H1 (cell line): Measurements from ENCODE around the gene ARMC5. TPM values are rescaled to one million over a fixed set of nuclear protein-coding genes. Genes with fewer than 3 reads are reported as not detected.

Experiments
- CTCF ChIA-PET: fragments of 300-600 bp; sonication (Branson Sonifier 250); formaldehyde crosslinking; loops from one replicate; lab custom pipeline; 2021; ENCODE audit not compliant: partially characterized antibody; lab: Charles Lee
- POLR2A ChIA-PET: fragments of 300-600 bp; sonication (Branson Sonifier 250); formaldehyde crosslinking; loops from one replicate; lab custom pipeline; 2021; ENCODE audit warnings: inconsistent platforms; ENCODE audit not compliant: partially characterized antibody; lab: Charles Lee
- DNase-seq, 2 experiments: peaks; one replicate each; pipeline versions ENCODE4 v3.0.0 to v3.0.0-alpha.2; 2010 to 2022; ENCODE audit warnings: low spot score in 2 of 2, low read depth in 1 of 2, mixed read lengths in 1 of 2
- FAIRE-seq: peaks from 2 replicates; lab custom pipeline; 2011; peaks lifted over from hg19 to GRCh38; lab: Jason Lieb, UNC
- H2AFZ ChIP-seq: 2 replicates; pipeline ENCODE4 v1.8.1; 2012; ENCODE audit warnings: low read length, inconsistent platforms
- H2AK5ac ChIP-seq: 2 replicates; pipeline ENCODE4 v1.6.1; 2013; ENCODE audit warnings: low read depth, low read length
- H2BK120ac ChIP-seq: replicated peaks from 2 replicates; pipeline ENCODE3; 2013; ENCODE audit warnings: low read depth, low read length, inconsistent platforms
- H2BK12ac ChIP-seq: 2 replicates; pipeline ENCODE4 v1.6.1; 2013; ENCODE audit warnings: low read depth, low read length
- H2BK15ac ChIP-seq: 2 replicates; pipeline ENCODE4 v1.6.1; 2013; ENCODE audit warnings: low read length
- H2BK20ac ChIP-seq: 2 replicates; pipeline ENCODE4 v1.6.1; 2013; ENCODE audit warnings: low read length
- H2BK5ac ChIP-seq: 2 replicates; pipeline ENCODE4 v1.6.1; 2013; ENCODE audit warnings: low read depth, low read length
- H3K14ac ChIP-seq: 2 replicates; pipeline ENCODE4 v1.6.1; 2013; ENCODE audit warnings: inconsistent platforms; ENCODE audit not compliant: insufficient read length
- H3K18ac ChIP-seq: 2 replicates; pipeline ENCODE4 v1.6.1; 2013; ENCODE audit warnings: low read length; ENCODE audit errors: extremely low read depth
- H3K23ac ChIP-seq: 2 replicates; pipeline ENCODE4 v1.6.1; 2013; ENCODE audit warnings: inconsistent platforms; ENCODE audit not compliant: insufficient read length
- H3K23me2 ChIP-seq: 2 replicates; pipeline ENCODE4 v1.6.1; 2013; ENCODE audit warnings: low read depth, low read length
- H3K27ac ChIP-seq: 2 replicates; pipeline ENCODE4 v1.6.1; 2011; ENCODE audit warnings: low read depth, low read length, inconsistent platforms
- H3K27me3 ChIP-seq, 4 experiments: replicated peaks in 1 of 4; 1 replicate in 1 of 4; 2 replicates in 3 of 4; pipeline versions ENCODE4 v1.6.1 to v1.8.1; 2011 to 2013; ENCODE audit warnings: low read length in 3 of 4, mild to moderate bottlenecking in 3 of 4, inconsistent platforms in 2 of 4, mixed read lengths in 2 of 4, moderate library complexity in 1 of 4; ENCODE audit not compliant: control insufficient read depth in 3 of 4, insufficient read depth in 3 of 4; ENCODE audit errors: extremely low read depth in 1 of 4
- H3K36me3 ChIP-seq, 4 experiments: 2 replicates each; pipeline versions ENCODE4 v1.6.1 to v1.8.1; 2011 to 2013; ENCODE audit warnings: mild to moderate bottlenecking in 4 of 4, low read length in 3 of 4, moderate library complexity in 2 of 4, control low read depth in 1 of 4, inconsistent platforms in 1 of 4; ENCODE audit not compliant: insufficient read depth in 4 of 4, control insufficient read depth in 2 of 4
- H3K4ac ChIP-seq: replicated peaks from 2 replicates; pipeline ENCODE3; 2013; ENCODE audit warnings: low read length, low read depth, mixed read lengths, inconsistent platforms; ENCODE audit not compliant: insufficient read length
- H3K4me1 ChIP-seq, 4 experiments: replicated peaks in 1 of 4; 1 replicate in 1 of 4; 2 replicates in 3 of 4; pipeline versions ENCODE4 v1.6.1 to v1.8.1; 2011 to 2013; ENCODE audit warnings: low read length in 3 of 4, inconsistent platforms in 2 of 4, mixed read lengths in 1 of 4; ENCODE audit not compliant: insufficient read depth in 4 of 4, control insufficient read depth in 3 of 4
- H3K4me2 ChIP-seq, 2 experiments: 2 replicates each; pipeline versions ENCODE4 v1.6.1 to v1.8.1; 2011 to 2013; ENCODE audit warnings: low read depth in 2 of 2, low read length in 2 of 2, control low read depth in 1 of 2, inconsistent platforms in 1 of 2, mild to moderate bottlenecking in 1 of 2; ENCODE audit not compliant: insufficient read depth in 1 of 2
- H3K4me3 ChIP-seq, 4 experiments: fragments of 200-600, 300-600 bp in 1 of 4; sonication (generic), shearing (Covaris generic), sonication (Bioruptor Twin) in 1 of 4; 2 replicates each; pipeline versions ENCODE4 v1.5.1 to v1.8.1; 2011 to 2016; ENCODE audit warnings: low read length in 4 of 4, low read depth in 3 of 4, control low read depth in 2 of 4, inconsistent platforms in 2 of 4, mild to moderate bottlenecking in 2 of 4, mixed read lengths in 1 of 4, moderate library complexity in 1 of 4; ENCODE audit not compliant: insufficient read depth in 2 of 4; ENCODE audit errors: extremely low read depth in 1 of 4
- H3K56ac ChIP-seq: replicated peaks from 2 replicates; pipeline ENCODE3; 2013; ENCODE audit warnings: low read depth, mild to moderate bottlenecking, mixed read lengths, low read length, inconsistent platforms; ENCODE audit not compliant: insufficient read length
- H3K79me1 ChIP-seq: 2 replicates; pipeline ENCODE4 v1.6.1; 2013; ENCODE audit warnings: low read depth, low read length, control low read depth
- H3K79me2 ChIP-seq, 2 experiments: 2 replicates each; pipeline versions ENCODE4 v1.6.1 to v1.8.1; 2012 to 2013; ENCODE audit warnings: low read length in 2 of 2, mild to moderate bottlenecking in 2 of 2, inconsistent platforms in 1 of 2; ENCODE audit not compliant: insufficient read depth in 2 of 2, control insufficient read depth in 1 of 2
- H3K9ac ChIP-seq, 4 experiments: replicated peaks in 1 of 4; 1 replicate in 1 of 4; 2 replicates in 3 of 4; pipeline versions ENCODE4 v1.6.1 to v1.8.1; 2011 to 2013; ENCODE audit warnings: low read depth in 3 of 4, low read length in 3 of 4, control low read depth in 2 of 4, mild to moderate bottlenecking in 2 of 4, moderate library complexity in 2 of 4, inconsistent platforms in 1 of 4; ENCODE audit errors: extremely low read depth in 1 of 4
- H3K9me3 ChIP-seq, 2 experiments: 2 replicates each; pipeline versions ENCODE4 v1.6.1 to v1.8.1; 2012 to 2013; ENCODE audit warnings: mild to moderate bottlenecking in 2 of 2, moderate library complexity in 2 of 2, control low read depth in 1 of 2, inconsistent platforms in 1 of 2, low read depth in 1 of 2, low read length in 1 of 2, mixed read lengths in 1 of 2; ENCODE audit not compliant: insufficient read depth in 2 of 2
- H4K20me1 ChIP-seq, 2 experiments: replicated peaks in 1 of 2; 2 replicates each; pipeline versions ENCODE3 to v1.8.1; 2011 to 2013; ENCODE audit warnings: inconsistent platforms in 2 of 2, low read length in 2 of 2, mild to moderate bottlenecking in 1 of 2; ENCODE audit not compliant: insufficient read depth in 2 of 2, control insufficient read depth in 1 of 2
- H4K5ac ChIP-seq: 2 replicates; pipeline ENCODE4 v1.6.1; 2013; ENCODE audit warnings: low read length, low read depth, mixed read lengths, inconsistent platforms; ENCODE audit not compliant: insufficient read length
- H4K8ac ChIP-seq: 2 replicates; pipeline ENCODE4 v1.8.0; 2013; ENCODE audit warnings: mild to moderate bottlenecking, moderate library complexity, low read length, inconsistent platforms; ENCODE audit not compliant: insufficient read depth; ENCODE audit errors: extremely low read depth
- H4K91ac ChIP-seq: replicated peaks from 2 replicates; pipeline ENCODE3; 2013; ENCODE audit warnings: low read length, mixed read lengths, inconsistent platforms; ENCODE audit not compliant: insufficient read length
- EGR1 ChIP-seq: IDR thresholded peaks from 2 replicates; pipeline ENCODE4 v1.6.1; 2011; ENCODE audit warnings: low read depth, low read length, borderline replicate concordance
- EP300 ChIP-seq, 2 experiments: IDR thresholded peaks; 1 replicate in 1 of 2; 2 replicates in 1 of 2; pipeline ENCODE4 v1.6.1; 2011 to 2012; ENCODE audit warnings: low read depth in 2 of 2, low read length in 2 of 2, mild to moderate bottlenecking in 2 of 2, borderline replicate concordance in 1 of 2, inconsistent platforms in 1 of 2, moderate library complexity in 1 of 2
- EZH2 ChIP-seq: fragments of 200-600 bp; sonication (generic); IDR thresholded peaks from 2 replicates; pipeline ENCODE4 v1.7.1; 2012; ENCODE audit warnings: low read depth, mild to moderate bottlenecking, moderate library complexity, low read length, inconsistent platforms; ENCODE audit not compliant: severe bottlenecking
- JUND ChIP-seq: IDR thresholded peaks from 2 replicates; pipeline ENCODE4 v1.6.1; 2011; ENCODE audit warnings: mild to moderate bottlenecking, improper control_type of control experiment, low read length
- KDM5A ChIP-seq: fragments of 200-600 bp; IDR thresholded peaks from 2 replicates; pipeline ENCODE4 v1.7.1; 2012; ENCODE audit warnings: mild to moderate bottlenecking, low read length, inconsistent platforms, mixed read lengths
- NRF1 ChIP-seq: IDR thresholded peaks from 2 replicates; pipeline ENCODE4 v1.6.1; 2011; ENCODE audit warnings: mild to moderate bottlenecking, low read depth, low read length, improper control_type of control experiment
- RNF2 ChIP-seq: fragments of 200-900, 300-1000 bp; sonication (generic); IDR thresholded peaks from 2 replicates; pipeline ENCODE4 v1.7.1; 2016; ENCODE audit warnings: borderline replicate concordance, low read depth, mild to moderate bottlenecking, antibody characterized with exemption, low read length; ENCODE audit not compliant: poor library complexity, severe bottlenecking; ENCODE audit errors: missing control alignments
- SIN3A ChIP-seq, 2 experiments: IDR thresholded peaks in 1 of 2; conservative IDR thresholded peaks in 1 of 2; 2 replicates each; pipeline ENCODE4 v1.6.1; 2011 to 2012; ENCODE audit warnings: low read length in 2 of 2, improper control_type of control experiment in 1 of 2, low read depth in 1 of 2, mild to moderate bottlenecking in 1 of 2
- TEAD4 ChIP-seq: IDR thresholded peaks from 2 replicates; pipeline ENCODE4 v1.6.1; 2012; ENCODE audit warnings: low read depth, low read length, inconsistent platforms, mixed read lengths
- WGBS, 2 experiments: shearing (Covaris generic) in 1 of 2; methylation state at CpG; one replicate each; pipeline versions ENCODE4 v1.1.6 to v1.1.7; 2013 to 2015; ENCODE audit warnings: low lambda C conversion rate in 2 of 2, mixed read lengths in 2 of 2, inconsistent platforms in 1 of 2, low coverage in 1 of 2, missing lambda C conversion rate in 1 of 2; ENCODE audit not compliant: insufficient replicate concordance in 2 of 2, insufficient coverage in 1 of 2, insufficient read length in 1 of 2; ENCODE audit errors: extremely low coverage in 1 of 2, missing lambda C conversion rate in 1 of 2; 5-methylcytosine and 5-hydroxymethylcytosine counted together
- polyA plus RNA-seq, 7 experiments: library from polyadenylated mRNA; depleted of rRNA in 3 of 7; stranded (reverse) in 5 of 7; unstranded in 2 of 7; fragments of >200 nt in 5 of 7; fragments of 200-250 nt in 2 of 7; gene quantifications; 1 replicate in 5 of 7; 2 replicates in 1 of 7; 4 replicates in 1 of 7; pipeline versions ENCODE4 v1.2.1 to v1.2.3, GENCODE V29; 2011 to 2013; ENCODE audit warnings: missing spikeins in 2 of 7, mixed read lengths in 2 of 7
- total RNA-seq: library from RNA; stranded (reverse); fragmentation: NEBNext Ultra II Directional; extraction: Animal tissue kit (Norgen Biotek cat#: 25700); gene quantifications from 2 replicates; pipeline ENCODE4 v1.2.1, GENCODE V29; 2021
- TF ChIP-seq, protein P1 (sequence below), 3 experiments: IDR thresholded peaks; 1 replicate in 2 of 3; 2 replicates in 1 of 3; pipeline versions ENCODE4 v1.5.1 to v1.6.1; 2011; ENCODE audit warnings: low read length in 3 of 3, mild to moderate bottlenecking in 3 of 3, inconsistent platforms in 2 of 3, low read depth in 1 of 3, moderate library complexity in 1 of 3; ENCODE audit not compliant: insufficient read depth in 1 of 3; ENCODE audit errors: control extremely low read depth in 1 of 3

Gene ARMC5
- total and polyA plus RNA-seq, 2 of the 8 experiments (the other 6 are each of a cell fraction or from before 2014, with no cell fraction given) = 7.8 to 8.7 TPM

- no peaks in the 10 kb centered on the region for H4K20me1 ChIP-seq
- ChIA-PET CTCF (interaction anchor here (0.5 to 1.3 kb wide), 4 partner anchors 27 to 216 kb away, joined by 3 to 5 read pairs (median 4); no protein-coding TSS in a partner anchor), POLR2A (interaction anchor here (1.7 kb wide), 1 partner anchor 215 kb away, joined by 4 read pairs; no protein-coding TSS in a partner anchor)
- H3K79me2 ChIP-seq = no peaks in the 10 kb centered on the region
- no peak overlapping the region for H3K56ac ChIP-seq
- H2BK12ac ChIP-seq = no peak overlapping the region
- no peak for FAIRE-seq
- H3K79me1 ChIP-seq = no peaks in the 10 kb centered on the region
- DNase-seq = no peak
- no peak overlapping the region for H4K5ac ChIP-seq
- H3K9me3 ChIP-seq = no peaks in the 10 kb centered on the region
- H4K8ac ChIP-seq = no peak overlapping the region; the same call in 1 of the 2 replicates
- no peak overlapping the region for H2BK5ac ChIP-seq
- H2BK20ac ChIP-seq = no peak overlapping the region
- no peak overlapping the region for H3K9ac ChIP-seq
- H2AFZ ChIP-seq = no peak overlapping the region
- peaks cover 2% of the 10 kb centered on the region; the same call in 1 of the 2 replicates for H3K23me2 ChIP-seq
- H3K4ac ChIP-seq = no peak overlapping the region
- no peak overlapping the region for H2BK120ac ChIP-seq
- H3K18ac ChIP-seq = no peak overlapping the region
- no peak overlapping the region for H3K4me2 ChIP-seq
- H3K14ac ChIP-seq = no peak overlapping the region
- no peak overlapping the region for H4K91ac ChIP-seq
- H3K27me3 ChIP-seq = no peaks in the 10 kb centered on the region; a peak in 1 of 7 replicates
- no peaks in the 10 kb centered on the region for H3K36me3 ChIP-seq
- no peak overlapping the region for H2AK5ac ChIP-seq
- no peak overlapping the region for H3K4me3 ChIP-seq
- H2BK15ac ChIP-seq = no peak overlapping the region
- WGBS, 2 experiments = 84% methylated on average over 10 of the region's 11 CpGs; no CpG with 5 or more reads in 1 of the 2 experiments
- H3K4me1 ChIP-seq = no peaks in the 10 kb centered on the region
- no peak overlapping the region for H3K23ac ChIP-seq
- no peak overlapping the region for H3K27ac ChIP-seq
- TF ChIP-seq, protein P1, sequence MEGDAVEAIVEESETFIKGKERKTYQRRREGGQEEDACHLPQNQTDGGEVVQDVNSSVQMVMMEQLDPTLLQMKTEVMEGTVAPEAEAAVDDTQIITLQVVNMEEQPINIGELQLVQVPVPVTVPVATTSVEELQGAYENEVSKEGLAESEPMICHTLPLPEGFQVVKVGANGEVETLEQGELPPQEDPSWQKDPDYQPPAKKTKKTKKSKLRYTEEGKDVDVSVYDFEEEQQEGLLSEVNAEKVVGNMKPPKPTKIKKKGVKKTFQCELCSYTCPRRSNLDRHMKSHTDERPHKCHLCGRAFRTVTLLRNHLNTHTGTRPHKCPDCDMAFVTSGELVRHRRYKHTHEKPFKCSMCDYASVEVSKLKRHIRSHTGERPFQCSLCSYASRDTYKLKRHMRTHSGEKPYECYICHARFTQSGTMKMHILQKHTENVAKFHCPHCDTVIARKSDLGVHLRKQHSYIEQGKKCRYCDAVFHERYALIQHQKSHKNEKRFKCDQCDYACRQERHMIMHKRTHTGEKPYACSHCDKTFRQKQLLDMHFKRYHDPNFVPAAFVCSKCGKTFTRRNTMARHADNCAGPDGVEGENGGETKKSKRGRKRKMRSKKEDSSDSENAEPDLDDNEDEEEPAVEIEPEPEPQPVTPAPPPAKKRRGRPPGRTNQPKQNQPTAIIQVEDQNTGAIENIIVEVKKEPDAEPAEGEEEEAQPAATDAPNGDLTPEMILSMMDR (IDR thresholded peaks at IDR 0.05; ENCODE audit: control extremely low read depth in 1 of 3, insufficient read depth in 1 of 3, low read depth in 1 of 3, low read length in 3 of 3) = no peak
- TF ChIP-seq JUND = no peak
- TF ChIP-seq SIN3A (conservative IDR thresholded peaks at IDR 0.05 in 1 of 2, IDR thresholded peaks at IDR 0.05 in 1 of 2; ENCODE audit: low read depth in 1 of 2, low read length in 2 of 2) = no peak
- TF ChIP-seq EGR1 = no peak
- TF ChIP-seq NRF1 = no peak
- no peak for TF ChIP-seq RNF2
- no peak for TF ChIP-seq EZH2
- TF ChIP-seq KDM5A = no peak
- no peak for TF ChIP-seq EP300 (IDR thresholded peaks at IDR 0.05; ENCODE audit: borderline replicate concordance in 1 of 2, low read depth in 2 of 2, low read length in 2 of 2)
- TF ChIP-seq TEAD4 = no peak
These were observed 42.9 kb upstream of the ARMC5 start for GRCh38 chr16:31416371-31416770.
